Measurements from ENCODE around the gene PAXX.

Gene PAXX

DNA sequence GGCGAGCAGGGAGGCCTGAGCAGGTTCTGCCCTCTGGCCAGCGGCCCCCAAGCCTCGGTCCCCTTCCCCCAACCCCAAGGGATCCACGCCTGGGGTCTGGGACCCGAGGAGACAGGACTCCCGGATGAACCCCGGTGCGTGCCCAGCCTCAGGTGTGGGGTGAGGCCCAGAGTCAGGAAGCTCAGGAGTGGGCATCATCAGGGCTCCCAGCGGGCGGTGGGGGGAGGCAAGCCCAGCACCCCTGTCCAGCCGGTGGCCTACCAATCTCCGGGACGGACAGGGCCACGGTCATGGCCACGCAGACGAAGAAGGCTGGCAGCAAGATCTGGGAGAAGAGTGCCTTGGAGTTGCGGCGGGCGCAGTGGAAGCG lies 21.3 kb downstream of the PAXX start:
- in situ Hi-C loops (cut with HindIII; ENCODE audit: low sequenced_read_pairs): no loop called here
- no peak for DNase-seq (ENCODE audit: low read depth, low spot score)
- TF ChIP-seq, protein P1, sequence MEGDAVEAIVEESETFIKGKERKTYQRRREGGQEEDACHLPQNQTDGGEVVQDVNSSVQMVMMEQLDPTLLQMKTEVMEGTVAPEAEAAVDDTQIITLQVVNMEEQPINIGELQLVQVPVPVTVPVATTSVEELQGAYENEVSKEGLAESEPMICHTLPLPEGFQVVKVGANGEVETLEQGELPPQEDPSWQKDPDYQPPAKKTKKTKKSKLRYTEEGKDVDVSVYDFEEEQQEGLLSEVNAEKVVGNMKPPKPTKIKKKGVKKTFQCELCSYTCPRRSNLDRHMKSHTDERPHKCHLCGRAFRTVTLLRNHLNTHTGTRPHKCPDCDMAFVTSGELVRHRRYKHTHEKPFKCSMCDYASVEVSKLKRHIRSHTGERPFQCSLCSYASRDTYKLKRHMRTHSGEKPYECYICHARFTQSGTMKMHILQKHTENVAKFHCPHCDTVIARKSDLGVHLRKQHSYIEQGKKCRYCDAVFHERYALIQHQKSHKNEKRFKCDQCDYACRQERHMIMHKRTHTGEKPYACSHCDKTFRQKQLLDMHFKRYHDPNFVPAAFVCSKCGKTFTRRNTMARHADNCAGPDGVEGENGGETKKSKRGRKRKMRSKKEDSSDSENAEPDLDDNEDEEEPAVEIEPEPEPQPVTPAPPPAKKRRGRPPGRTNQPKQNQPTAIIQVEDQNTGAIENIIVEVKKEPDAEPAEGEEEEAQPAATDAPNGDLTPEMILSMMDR (IDR thresholded peaks at IDR 0.05; ENCODE audit: low read depth, low read length): no peak
- H3K4me3 ChIP-seq (ENCODE audit: low read depth, low read length): no peak overlapping the region

DNA sequence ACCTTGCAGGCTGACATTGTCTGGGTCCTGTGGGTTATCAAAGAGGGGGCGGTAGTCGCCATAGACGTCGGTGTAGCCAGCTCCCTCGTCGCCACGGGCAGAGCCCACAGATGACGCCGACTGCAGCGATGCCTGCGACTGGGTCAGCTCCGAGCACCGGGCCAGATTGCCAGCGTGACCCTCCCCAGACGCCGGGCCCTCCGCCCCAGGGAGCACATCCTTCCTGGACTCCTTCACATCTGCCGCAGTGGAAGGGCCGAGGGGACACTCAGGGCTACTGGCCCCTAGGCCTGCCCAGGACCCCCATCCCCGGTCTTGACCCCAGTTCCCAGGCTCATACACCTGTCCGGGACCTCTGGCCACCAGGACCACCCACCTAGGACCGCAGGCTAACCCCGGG lies 21.9 kb downstream of the PAXX start:
- TF ChIP-seq, protein P1 (IDR thresholded peaks at IDR 0.05; ENCODE audit: low read depth, low read length): no peak
- H3K4me3 ChIP-seq (ENCODE audit: low read depth, low read length): no peak overlapping the region
- in situ Hi-C loops (cut with HindIII; ENCODE audit: low sequenced_read_pairs): no loop called here

DNA sequence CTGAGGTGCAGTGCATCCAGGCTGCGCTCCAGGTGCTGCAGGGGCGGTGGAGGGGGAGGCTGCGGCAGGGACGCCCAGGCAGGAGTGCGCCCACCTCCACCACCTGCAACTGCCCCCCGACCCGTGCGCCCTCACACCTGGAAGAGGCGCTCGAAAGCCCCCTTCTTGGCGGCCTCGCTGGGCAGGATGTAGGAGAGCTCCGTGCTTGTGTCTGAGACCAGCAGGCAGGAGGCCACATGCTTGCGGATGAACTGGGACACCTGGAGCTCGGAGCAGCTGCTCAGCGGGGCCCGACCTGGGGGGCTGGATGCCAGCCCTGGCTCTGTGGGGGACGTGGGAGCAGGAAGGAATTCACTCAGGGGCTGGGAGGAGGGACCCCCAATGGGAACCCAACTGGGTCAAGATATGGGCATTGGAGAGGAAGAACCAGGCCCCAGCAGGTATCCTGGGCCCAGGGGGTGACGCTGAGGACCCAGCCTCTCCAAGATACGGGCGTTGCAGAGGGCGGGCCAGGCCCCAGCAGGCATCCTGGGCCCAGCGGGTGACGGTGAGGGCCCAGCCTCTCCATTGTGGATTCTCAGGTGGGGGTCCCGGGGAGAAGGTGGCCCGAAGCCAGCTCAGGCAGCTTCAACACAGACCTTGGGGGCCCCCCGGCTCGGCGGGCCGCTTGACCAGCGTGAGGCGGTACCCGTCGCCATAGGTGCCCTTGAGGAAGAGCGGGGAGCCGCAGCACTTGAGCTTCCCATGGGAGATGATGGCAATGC lies 22.7 kb downstream of the PAXX start:
- no peak overlapping the region for H3K4me3 ChIP-seq (ENCODE audit: low read depth, low read length)
- DNase-seq (ENCODE audit: low read depth, low spot score): no peak
- in situ Hi-C loops (cut with HindIII; ENCODE audit: low sequenced_read_pairs): no loop called here
- TF ChIP-seq, protein P1 (IDR thresholded peaks at IDR 0.05; ENCODE audit: low read depth, low read length): no peak

More for the DNA sequence above, 21.9 kb downstream of the PAXX start:
- DNase-seq (ENCODE audit: low read depth, low spot score): no peak

DNA sequence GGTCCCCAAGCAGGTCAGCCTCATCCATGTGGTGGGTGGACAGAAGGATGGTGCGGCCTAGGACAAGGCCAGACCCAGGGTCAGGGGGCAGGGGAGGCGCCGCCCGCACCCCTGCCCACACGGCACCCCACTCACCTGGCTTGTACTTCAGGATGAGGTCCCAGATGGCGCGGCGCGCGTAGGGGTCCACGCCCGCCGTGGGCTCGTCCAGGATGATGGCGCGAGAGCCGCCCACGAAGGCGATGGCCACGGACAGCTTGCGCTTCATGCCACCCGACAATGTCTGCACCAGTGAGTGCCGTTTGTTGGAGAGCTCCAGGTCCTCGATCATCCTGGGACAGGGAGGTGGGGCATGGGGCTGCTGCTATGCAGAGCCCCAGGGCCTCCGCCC lies 23.3 kb downstream of the PAXX start:
- no peak for DNase-seq (ENCODE audit: low read depth, low spot score)
- in situ Hi-C loops (cut with HindIII; ENCODE audit: low sequenced_read_pairs): no loop called here
- TF ChIP-seq, protein P1 (IDR thresholded peaks at IDR 0.05; ENCODE audit: low read depth, low read length): no peak
- H3K4me3 ChIP-seq (ENCODE audit: low read depth, low read length): no peak overlapping the region

DNA sequence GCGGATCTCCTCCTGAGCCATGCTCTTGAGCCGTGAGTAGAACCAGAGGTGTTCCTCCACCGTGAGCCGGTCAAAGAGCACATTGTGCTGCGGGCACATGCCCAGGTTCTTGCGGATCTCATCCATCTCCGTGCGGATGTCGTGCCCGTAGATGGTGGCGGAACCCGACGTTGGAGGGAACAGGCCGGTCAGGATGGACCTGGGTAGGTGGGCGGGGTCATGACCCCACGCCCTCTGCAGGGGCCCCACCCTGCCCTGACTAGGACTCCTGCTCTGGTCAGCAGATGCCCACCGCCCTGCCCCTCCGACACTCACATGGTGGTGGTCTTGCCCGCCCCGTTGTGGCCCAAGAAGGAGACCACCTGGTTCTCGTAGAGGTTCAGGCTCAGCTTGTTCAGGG lies 23.8 kb downstream of the PAXX start:
- in situ Hi-C loops (cut with HindIII; ENCODE audit: low sequenced_read_pairs): no loop called here
- H3K4me3 ChIP-seq (ENCODE audit: low read depth, low read length): no peak overlapping the region
- TF ChIP-seq, protein P1 (IDR thresholded peaks at IDR 0.05; ENCODE audit: low read depth, low read length): no peak
- DNase-seq (ENCODE audit: low read depth, low spot score): no peak

DNA sequence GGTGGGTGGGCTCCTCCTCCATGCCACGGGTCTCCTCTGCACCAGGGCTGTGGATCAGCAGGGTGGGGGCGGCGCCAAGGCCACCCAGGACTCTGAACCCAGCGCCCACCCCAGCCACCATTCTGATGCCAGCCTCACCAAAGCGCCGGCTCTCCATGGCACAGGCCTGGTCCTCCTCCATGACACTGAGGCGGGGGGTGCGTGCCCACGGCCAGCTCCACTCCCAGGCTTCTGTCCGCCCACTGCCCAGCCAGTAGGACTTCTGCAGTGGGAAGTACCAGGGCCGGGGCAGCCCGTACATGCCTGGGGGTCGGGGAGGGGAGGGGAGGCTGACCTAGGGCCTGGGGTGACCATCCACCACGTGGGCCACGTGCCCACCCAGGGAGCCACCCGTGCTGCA lies 24.2 kb downstream of the PAXX start:
- DNase-seq (ENCODE audit: low read depth, low spot score): no peak
- no peak overlapping the region for H3K4me3 ChIP-seq (ENCODE audit: low read depth, low read length)
- TF ChIP-seq, protein P1 (IDR thresholded peaks at IDR 0.05; ENCODE audit: low read depth, low read length): no peak
- in situ Hi-C loops (cut with HindIII; ENCODE audit: low sequenced_read_pairs): no loop called here

Data from astrocyte of the spinal cord (primary cell).